GM08714 (cell line): Measurements from ENCODE around the gene ZBTB24.

Experiments used
- H3K4me3 ChIP-seq: fragments of 200-500 bp; sonication (Bioruptor generic); 2 replicates; pipeline ENCODE4 v1.5.1; 2014; ENCODE audit warnings: mild to moderate bottlenecking, low read length, inconsistent platforms
- ZNF274 ChIP-seq: IDR thresholded peaks from 2 replicates; pipeline ENCODE4 v1.6.1; 2012; ENCODE audit warnings: mild to moderate bottlenecking, low read depth, low read length

Gene ZBTB24

DNA sequence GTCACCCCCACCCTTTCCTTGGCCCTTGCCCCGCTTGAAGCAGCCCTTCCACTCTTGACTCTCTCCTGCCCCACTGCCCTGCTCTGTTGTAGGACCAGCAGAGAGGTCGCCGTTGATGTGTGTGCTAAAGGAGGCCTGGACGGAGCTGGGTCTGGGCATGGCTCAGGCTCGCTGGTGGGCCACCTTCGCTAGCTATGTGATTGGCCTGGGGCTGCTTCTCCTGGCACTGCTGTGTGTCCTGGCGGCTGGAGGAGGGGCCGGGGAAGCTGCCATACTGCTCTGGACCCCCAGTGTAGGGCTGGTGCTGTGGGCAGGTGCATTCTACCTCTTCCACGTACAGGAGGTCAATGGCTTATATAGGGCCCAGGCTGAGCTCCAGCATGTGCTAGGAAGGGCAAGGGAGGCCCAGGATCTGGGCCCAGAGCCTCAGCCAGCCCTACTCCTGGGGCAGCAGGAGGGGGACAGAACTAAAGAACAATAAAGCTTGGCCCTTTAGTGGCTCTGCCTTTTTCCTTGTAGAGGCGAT is 39.5 kb downstream of the ZBTB24 start:
- no peak for TF ChIP-seq ZNF274
- no peak overlapping the region for H3K4me3 ChIP-seq

DNA sequence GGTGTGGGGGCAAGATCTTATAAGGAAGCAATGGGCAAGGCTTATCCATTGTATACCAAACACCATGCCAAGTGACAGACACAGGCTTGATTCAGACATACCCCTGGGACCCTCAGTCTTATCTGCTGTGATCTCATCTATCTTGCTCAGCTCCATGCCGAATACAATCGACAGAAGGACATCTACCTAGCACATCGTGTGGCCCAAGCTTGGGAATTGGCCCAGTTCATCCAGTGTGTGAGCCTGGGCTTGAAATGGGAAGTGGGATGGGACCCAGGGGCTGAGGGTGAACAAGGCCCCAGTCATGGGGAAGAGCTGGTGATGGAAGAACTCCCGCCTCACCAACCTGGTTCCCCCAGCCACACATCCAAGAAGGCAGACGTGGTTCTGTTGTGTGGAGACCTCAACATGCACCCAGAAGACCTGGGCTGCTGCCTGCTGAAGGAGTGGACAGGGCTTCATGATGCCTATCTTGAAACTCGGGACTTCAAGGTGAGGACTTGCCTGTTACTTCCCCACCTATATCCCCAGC is 40.6 kb downstream of the ZBTB24 start:
- H3K4me3 ChIP-seq = no peak overlapping the region

DNA sequence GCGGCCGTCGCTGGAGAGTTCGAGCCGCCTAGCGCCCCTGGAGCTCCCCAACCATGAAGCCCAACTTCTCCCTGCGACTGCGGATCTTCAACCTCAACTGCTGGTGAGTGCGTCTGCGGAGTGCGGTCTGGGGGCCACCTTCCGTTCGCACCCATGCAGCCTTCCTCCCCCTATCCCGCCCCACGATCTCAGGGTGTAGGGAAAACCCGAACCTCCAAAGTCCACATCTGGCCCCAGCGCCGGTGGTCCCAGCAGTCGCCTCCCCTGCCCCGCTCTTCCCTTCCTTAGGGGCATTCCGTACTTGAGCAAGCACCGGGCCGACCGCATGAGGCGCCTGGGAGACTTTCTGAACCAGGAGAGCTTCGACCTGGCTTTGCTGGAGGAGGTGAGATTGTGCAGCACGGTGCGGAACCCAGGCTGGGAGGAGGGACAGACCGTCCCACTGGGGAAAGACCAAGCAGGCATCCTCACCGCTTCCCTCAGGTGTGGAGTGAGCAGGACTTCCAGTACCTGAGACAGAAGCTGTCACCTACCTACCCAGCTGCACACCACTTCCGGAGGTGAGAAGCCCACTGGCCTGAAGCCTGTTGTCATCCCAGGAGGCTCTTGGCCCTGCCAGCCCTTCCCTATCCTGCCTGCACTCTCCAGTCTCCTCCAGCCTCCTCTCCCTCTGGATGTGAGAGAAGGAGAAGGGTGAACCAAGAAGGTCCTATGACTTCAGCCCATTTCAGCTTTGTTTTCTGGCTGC is 41.8 kb downstream of the ZBTB24 start:
- peak overlapping the region; percentile 73 for H3K4me3 ChIP-seq
- TF ChIP-seq ZNF274 = no peak

More for the DNA sequence above, 40.6 kb downstream of the ZBTB24 start:
- TF ChIP-seq ZNF274 = no peak

DNA sequence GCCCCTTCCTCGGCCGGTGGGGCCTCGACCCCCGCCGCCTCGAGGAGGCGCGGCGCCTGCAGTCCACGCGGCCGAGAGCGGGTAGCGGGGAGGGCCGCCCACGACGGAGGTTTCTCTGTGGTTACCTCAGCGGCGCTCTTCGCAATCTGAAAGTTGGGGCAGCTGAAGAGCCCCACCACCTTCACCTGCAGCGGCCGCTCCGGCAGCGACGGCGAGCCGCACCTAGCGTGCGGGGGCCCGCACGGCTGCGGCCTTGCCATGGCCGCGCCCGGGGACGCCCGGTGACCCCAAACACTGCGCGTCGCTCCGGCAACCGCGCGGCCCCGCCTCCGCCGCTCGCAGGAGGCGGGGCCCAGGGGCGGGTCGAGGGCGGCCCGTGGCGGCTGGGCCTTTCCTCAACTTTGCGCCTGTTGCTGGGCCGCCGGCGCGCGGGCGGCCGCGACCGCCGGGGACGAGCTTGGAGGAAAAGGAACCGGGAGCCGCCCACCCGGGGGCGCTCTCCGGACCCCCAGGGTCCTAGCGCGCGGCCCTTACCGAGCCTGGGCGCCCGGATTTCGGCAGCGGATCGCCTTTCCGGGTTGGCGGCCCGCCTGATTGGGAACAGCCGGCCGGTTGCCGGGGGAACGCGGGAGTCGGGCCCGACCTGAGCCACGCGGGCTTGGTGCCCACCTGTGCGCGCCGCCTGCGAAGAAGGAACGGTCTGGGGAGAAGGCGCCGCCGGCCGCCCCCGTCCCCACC is 42.5 kb downstream of the ZBTB24 start, which contains the start of the genes PPIL6 and SMPD2:
PPIL6 (minus strand) TSS at position 298 of the 738 bp plus-strand sequence; CDS start at position 260, 38 bp downstream.
SMPD2 (plus strand) TSS at position 394 of the 738 bp plus-strand sequence. CDS start 398 bp downstream, outside the sequence.
- peak within 1 kb of the TSS; percentile 73 for H3K4me3 ChIP-seq
- TF ChIP-seq ZNF274 = no peak

DNA sequence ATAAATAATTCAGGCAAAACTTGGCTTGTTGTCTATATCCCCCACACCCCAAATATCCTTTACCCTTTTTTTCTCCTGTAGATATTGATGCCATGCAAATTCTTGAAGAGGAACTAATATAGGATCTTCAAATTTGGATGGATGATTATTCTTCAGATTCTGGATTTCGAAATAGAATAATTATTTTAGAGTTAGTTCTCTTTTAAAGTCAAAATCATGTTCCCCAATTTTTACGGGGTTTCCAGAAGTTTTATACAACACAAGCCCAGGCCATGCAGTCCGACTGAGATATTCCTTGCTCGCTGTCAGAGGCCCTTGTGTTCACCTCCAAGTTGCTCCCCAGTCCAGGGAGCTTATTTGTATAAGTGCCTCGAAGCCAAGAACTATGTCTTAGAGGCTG is 47.0 kb downstream of the ZBTB24 start:
- no peak overlapping the region for H3K4me3 ChIP-seq
- no peak for TF ChIP-seq ZNF274

DNA sequence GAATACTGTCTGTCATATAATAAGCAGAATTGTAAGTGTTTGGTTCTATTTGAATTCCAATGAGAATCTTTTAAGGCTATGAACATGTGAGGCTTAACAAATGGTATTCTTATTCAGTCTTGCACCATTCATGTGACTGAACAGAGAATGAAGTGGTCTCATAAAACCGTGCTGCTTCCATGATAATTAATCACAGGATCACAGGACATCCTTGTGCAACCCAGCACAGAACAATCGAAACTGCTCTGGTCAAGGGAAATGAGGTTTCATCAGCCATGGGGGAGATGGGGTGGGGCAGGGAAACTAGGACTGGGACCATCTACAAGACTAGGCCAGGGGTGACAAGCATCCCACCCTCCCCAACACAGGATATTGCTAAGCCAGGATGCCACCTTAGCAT is 48.6 kb downstream of the ZBTB24 start:
- H3K4me3 ChIP-seq = no peak overlapping the region
- TF ChIP-seq ZNF274 = no peak

DNA sequence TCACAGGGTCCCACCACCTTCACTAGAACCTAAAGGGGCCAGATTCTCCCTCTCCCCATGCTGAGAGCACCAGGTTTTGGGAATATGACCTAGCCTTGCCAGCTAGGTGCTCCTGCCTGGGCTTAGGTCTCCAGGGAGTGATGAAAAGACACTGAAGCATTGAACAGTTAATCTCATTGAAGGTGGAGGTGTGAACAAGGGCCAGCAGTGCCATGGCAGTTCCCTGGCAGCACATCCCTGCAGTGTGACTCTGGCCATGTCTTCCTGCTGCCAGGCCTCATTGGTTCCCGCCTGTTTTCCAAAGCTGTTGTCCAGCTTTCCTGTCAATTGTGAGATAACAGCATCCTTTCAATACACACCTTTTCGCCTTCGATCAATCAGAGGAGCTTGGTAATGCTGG is 53.5 kb downstream of the ZBTB24 start:
- no peak for TF ChIP-seq ZNF274
- H3K4me3 ChIP-seq = no peak overlapping the region

DNA sequence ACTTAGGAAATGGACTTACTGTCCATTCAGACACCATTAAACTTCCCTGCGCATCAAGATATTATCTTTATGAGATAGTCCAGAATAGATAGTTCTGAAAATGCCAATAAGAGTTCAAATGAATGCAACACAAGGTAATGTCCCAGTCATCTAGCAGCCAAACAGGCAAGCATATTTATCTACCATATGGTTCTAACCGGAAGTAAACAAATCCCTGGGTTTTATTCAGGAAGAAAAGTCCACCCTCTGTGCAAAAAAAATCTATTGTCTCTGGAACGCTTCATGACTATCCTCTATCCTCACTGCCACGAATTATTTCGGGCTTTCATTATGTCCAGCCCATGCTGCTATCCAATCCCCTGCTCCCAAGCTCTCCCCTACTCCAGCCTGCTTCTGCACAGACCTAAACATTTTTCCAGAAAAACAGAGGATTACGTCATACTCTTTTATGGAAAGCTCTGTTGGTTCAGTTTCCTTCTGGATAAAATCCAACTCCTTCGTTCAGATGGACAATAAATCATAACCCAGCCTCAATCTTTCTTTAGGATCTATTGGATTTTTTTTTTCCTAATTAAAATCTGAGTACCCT is 54.0 kb downstream of the ZBTB24 start:
- no peak overlapping the region for H3K4me3 ChIP-seq
- no peak for TF ChIP-seq ZNF274

DNA sequence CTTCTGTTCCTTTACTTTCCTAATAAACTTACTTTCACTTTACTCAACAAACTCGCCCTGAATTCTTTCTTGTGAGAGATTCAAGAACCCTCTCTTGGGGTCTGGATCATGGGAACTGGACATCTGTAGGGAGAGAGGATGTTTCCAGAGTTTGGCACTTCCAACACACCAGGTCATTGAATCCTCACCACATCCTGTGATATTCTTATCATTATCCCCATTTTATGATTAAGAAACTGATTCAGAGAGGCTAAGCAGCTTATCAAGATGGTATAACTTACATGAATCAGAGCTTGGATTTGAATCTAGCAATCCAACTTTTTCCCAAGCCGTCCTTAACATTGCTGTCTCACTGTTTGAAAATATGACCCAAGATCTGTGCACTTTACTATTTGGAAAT is 58.1 kb downstream of the ZBTB24 start:
- no peak for TF ChIP-seq ZNF274
- no peak overlapping the region for H3K4me3 ChIP-seq

DNA sequence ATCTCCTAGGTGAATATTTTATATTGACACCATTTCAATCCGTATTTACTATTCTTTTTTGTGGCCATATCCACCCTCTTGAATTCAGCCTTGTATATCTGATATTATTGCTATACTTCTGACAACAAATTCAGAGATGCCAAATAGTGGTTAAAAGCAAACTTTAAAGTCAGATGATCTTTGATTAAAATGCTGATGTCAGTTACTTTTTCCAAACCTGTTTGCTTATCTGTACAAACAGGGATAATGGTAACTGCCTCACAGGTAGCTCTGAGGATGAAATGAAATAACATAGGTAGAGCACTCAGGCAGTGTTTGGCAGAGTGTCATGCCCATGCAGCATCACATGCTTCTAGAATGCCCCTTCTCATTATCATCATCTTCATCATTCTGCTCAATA is 61.8 kb downstream of the ZBTB24 start:
- no peak overlapping the region for H3K4me3 ChIP-seq
- TF ChIP-seq ZNF274 = no peak

DNA sequence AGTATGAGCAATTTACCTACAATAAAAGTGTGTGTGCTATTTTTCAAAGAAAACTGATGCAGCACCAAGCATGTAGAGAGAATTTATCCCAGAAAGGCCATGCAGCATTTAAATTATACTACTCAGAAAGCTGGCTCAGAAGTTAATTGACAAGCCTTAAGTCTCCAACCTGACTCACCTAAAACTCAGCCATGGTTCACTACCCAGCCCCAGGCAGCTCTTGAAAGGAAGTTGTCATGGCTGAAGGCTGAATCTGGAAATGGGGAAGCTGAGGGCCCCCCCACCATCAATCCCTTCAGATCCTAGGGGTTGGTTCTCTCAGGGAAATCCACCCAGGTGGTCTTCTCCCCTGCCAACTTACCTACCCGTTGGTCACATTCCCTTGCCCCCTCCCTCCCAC is 62.3 kb downstream of the ZBTB24 start:
- H3K4me3 ChIP-seq = no peak overlapping the region
- no peak for TF ChIP-seq ZNF274

DNA sequence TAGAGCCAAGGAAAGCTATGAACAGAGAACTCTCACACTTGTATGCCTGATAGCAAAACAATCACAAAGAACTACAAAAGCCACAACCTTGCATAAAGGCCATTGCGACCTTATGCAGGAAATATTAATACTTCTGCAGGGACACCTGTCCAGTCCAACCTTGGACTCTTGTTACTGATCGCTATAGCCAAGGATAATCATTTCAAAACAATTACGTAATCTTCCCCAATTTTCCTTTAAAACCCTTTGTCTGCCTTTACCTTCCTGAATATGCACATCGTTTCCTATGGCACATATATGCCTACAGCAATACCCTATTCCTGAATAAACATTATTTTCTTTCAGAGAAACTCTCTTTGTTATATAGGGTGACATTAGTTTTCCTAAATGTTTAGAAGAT is 65.4 kb downstream of the ZBTB24 start:
- TF ChIP-seq ZNF274 = no peak
- no peak overlapping the region for H3K4me3 ChIP-seq
